ENCODE measurements around the gene KLHL22.

The KLHL22 gene

DNA sequence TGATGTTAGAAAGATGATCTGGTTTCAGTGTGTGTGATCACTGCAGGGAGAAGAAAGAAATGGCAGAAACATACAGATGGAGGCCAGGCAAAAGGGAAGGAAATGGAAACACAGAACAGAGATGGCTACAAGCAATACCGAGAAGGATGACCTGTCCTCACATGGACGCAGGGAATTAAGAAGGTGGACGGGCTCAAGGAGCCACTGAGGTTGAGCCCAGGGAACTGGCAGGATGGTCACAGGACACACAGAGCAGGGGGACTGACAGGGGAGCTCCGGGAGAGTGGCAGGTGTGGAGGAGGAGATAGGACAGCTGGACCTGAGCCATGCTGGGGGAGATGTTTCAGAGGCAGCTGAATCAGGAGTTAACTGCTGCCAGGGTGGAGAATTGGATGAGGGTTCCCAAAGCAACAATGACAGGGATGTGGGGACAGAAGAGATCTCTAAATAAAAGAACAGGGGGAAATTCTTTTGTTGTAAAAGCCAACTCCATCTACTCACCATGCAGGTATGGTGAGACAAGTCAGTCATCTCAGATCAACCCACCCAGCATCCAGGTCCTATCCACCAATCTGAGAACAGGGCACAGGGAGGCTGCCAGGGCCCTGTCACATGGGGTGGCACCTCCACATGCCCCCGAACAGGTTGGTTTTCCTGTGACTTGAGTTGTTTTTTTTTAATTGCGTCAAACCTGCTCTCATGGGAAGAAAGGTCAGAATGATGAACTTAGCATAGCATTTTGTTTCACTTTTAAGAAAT, 26.3 kb downstream of the KLHL22 start:
- peaks cover 7% of the 10 kb centered on the region for H3K36me3 ChIP-seq (ENCODE audit: insufficient read depth, low read length)
- H3K4me1 ChIP-seq (ENCODE audit: insufficient read depth, low read length, severe bottlenecking): peaks cover 4% of the 10 kb centered on the region
- H3K27me3 ChIP-seq (ENCODE audit: insufficient read depth, low read length): no peaks in the 10 kb centered on the region
- H3K9me3 ChIP-seq (ENCODE audit: low read length): no peaks in the 10 kb centered on the region
- no peak overlapping the region for H3K27ac ChIP-seq (ENCODE audit: low read depth, low read length, poor library complexity, severe bottlenecking)
- H3K79me2 ChIP-seq (ENCODE audit: insufficient read depth, low read length): no peaks in the 10 kb centered on the region
- H2AFZ ChIP-seq (ENCODE audit: low read length): no peak overlapping the region
- no peaks in the 10 kb centered on the region for H3F3A ChIP-seq (ENCODE audit: insufficient read depth, low read length)
- no peak for TF ChIP-seq EZH2 (IDR thresholded peaks at IDR 0.05; ENCODE audit: borderline replicate concordance, low read length)
- TF ChIP-seq, protein P1, sequence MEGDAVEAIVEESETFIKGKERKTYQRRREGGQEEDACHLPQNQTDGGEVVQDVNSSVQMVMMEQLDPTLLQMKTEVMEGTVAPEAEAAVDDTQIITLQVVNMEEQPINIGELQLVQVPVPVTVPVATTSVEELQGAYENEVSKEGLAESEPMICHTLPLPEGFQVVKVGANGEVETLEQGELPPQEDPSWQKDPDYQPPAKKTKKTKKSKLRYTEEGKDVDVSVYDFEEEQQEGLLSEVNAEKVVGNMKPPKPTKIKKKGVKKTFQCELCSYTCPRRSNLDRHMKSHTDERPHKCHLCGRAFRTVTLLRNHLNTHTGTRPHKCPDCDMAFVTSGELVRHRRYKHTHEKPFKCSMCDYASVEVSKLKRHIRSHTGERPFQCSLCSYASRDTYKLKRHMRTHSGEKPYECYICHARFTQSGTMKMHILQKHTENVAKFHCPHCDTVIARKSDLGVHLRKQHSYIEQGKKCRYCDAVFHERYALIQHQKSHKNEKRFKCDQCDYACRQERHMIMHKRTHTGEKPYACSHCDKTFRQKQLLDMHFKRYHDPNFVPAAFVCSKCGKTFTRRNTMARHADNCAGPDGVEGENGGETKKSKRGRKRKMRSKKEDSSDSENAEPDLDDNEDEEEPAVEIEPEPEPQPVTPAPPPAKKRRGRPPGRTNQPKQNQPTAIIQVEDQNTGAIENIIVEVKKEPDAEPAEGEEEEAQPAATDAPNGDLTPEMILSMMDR (IDR thresholded peaks at IDR 0.05; ENCODE audit: low read length): no peak
- no peak overlapping the region for H3K4me2 ChIP-seq (ENCODE audit: low read length)
- no peaks in the 10 kb centered on the region for H4K20me1 ChIP-seq (ENCODE audit: insufficient read depth, low read length)
- no peaks in the 10 kb centered on the region for H3K9me2 ChIP-seq (ENCODE audit: low read depth, low read length)
- no peak overlapping the region for H3K9ac ChIP-seq (ENCODE audit: low read length)
- no peak overlapping the region for H3K4me3 ChIP-seq (ENCODE audit: low read depth, low read length, poor library complexity, severe bottlenecking)

DNA sequence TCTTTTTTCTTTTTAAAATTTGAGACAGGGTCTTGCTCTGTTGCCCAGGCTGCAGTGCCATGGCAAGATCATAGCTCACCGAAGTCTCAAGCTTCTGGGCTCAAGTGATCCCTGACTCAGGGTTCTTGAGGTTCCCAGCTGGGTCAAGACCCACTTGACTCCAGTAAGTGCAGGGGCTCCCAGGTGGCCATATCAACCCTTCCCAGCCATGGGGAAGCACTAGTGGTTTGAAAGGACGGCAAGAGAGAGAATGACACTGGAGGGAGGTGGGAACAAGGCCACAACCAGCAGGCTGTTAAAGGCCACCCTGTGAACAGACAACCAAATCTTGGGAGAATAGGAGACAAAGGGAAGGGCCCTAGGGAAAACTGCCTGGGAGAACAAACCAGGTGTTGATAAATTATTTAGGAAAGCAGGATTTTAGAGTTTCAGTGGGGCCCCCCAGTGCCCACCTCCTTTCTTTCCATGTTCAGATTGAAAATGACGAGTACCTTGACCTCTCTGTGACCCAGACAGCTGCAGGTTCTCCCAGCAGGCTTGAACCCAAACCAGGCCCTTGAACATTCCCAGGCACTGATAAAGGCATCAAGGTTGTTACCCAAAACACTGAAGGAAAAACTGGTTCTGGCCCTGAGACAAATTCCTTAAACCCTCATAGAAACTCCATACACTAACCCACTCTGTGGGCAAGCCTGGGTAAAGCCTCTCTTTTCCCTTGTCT, 28.8 kb downstream of the KLHL22 start:
- Histone ChIP-seq H3K4me2 (ENCODE audit: low read length) (no peak overlapping the region), H4K20me1 (ENCODE audit: insufficient read depth, low read length) (no peaks in the 10 kb centered on the region), H3K9me3 (ENCODE audit: low read length) (no peaks in the 10 kb centered on the region), H3K4me1 (ENCODE audit: insufficient read depth, low read length, severe bottlenecking) (peaks cover 24% of the 10 kb centered on the region), H3F3A (ENCODE audit: insufficient read depth, low read length) (no peaks in the 10 kb centered on the region), H3K27ac (ENCODE audit: low read depth, low read length, poor library complexity, severe bottlenecking) (no peak overlapping the region), H3K4me3 (ENCODE audit: low read depth, low read length, poor library complexity, severe bottlenecking) (no peak overlapping the region), H2AFZ (ENCODE audit: low read length) (no peak overlapping the region), H3K36me3 (ENCODE audit: insufficient read depth, low read length) (peaks cover 7% of the 10 kb centered on the region), H3K27me3 (ENCODE audit: insufficient read depth, low read length) (no peaks in the 10 kb centered on the region), H3K79me2 (ENCODE audit: insufficient read depth, low read length) (no peaks in the 10 kb centered on the region), H3K9ac (ENCODE audit: low read length) (no peak overlapping the region), H3K9me2 (ENCODE audit: low read depth, low read length) (no peaks in the 10 kb centered on the region)
- TF ChIP-seq, protein P1 (IDR thresholded peaks at IDR 0.05; ENCODE audit: low read length): no peak
- no peak for TF ChIP-seq EZH2 (IDR thresholded peaks at IDR 0.05; ENCODE audit: borderline replicate concordance, low read length)

DNA sequence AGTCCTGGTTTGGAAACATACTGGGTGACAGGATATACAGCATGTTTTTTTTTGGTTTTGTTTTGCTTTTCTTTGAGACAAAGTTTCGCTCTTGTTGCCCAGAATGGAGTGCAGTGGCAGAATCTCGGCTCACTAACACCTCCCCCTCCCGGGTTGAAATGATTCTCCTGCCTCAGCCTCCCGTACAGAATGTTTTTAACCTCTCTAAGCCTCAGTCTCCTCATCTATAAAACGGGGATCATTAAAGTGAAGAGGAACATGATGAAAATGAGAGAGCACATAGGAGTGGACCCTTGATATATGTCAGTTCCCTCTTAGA, 29.9 kb downstream of the KLHL22 start:
- H3K9me3 ChIP-seq (ENCODE audit: low read length): no peaks in the 10 kb centered on the region
- H3F3A ChIP-seq (ENCODE audit: insufficient read depth, low read length): no peaks in the 10 kb centered on the region
- H3K4me2 ChIP-seq (ENCODE audit: low read length): no peak overlapping the region
- H4K20me1 ChIP-seq (ENCODE audit: insufficient read depth, low read length): no peaks in the 10 kb centered on the region
- H3K36me3 ChIP-seq (ENCODE audit: insufficient read depth, low read length): no peaks in the 10 kb centered on the region; the same call in 1 of the 2 replicates
- H3K4me1 ChIP-seq (ENCODE audit: insufficient read depth, low read length, severe bottlenecking): peaks cover 24% of the 10 kb centered on the region
- H3K4me3 ChIP-seq (ENCODE audit: low read depth, low read length, poor library complexity, severe bottlenecking): no peak overlapping the region
- H2AFZ ChIP-seq (ENCODE audit: low read length): no peak overlapping the region
- H3K79me2 ChIP-seq (ENCODE audit: insufficient read depth, low read length): no peaks in the 10 kb centered on the region
- TF ChIP-seq, protein P1 (IDR thresholded peaks at IDR 0.05; ENCODE audit: low read length): no peak
- no peak for TF ChIP-seq EZH2 (IDR thresholded peaks at IDR 0.05; ENCODE audit: borderline replicate concordance, low read length)
- no peak overlapping the region for H3K9ac ChIP-seq (ENCODE audit: low read length)
- H3K27me3 ChIP-seq (ENCODE audit: insufficient read depth, low read length): no peaks in the 10 kb centered on the region
- no peaks in the 10 kb centered on the region for H3K9me2 ChIP-seq (ENCODE audit: low read depth, low read length)
- H3K27ac ChIP-seq (ENCODE audit: low read depth, low read length, poor library complexity, severe bottlenecking): no peak overlapping the region

All from OCI-LY1 (cell line).